IMR-90 (cell line): ENCODE measurements around the gene CD151. TPM values are rescaled to one million over a fixed set of nuclear protein-coding genes. Genes with fewer than 3 reads are reported as not detected.
A peak's percentile ranks its signal among the peaks of the same experiment; 100 is the strongest.

ENCODE experiments used
- ATAC-seq: fragments of 200-7000 bp; cut with Tn5 transposase; 2 replicates; pipeline ENCODE4 v1.9.1; 2020; ENCODE audit warnings: low read depth, mild to moderate bottlenecking, moderate library complexity
- BruUV-seq: library from RNA; stranded (reverse); fragments of 400-500 nt; replicated peaks from 2 replicates; lab custom pipeline; 2021; lab: Mats Ljungman, UMichigan
- CTCF ChIA-PET: fragments of 300-600 bp; formaldehyde crosslinking; extraction: SDS; loops from one replicate; lab custom pipeline; 2021; ENCODE audit warnings: antibody characterized with exemption; lab: Yijun Ruan, JAX
- POLR2A ChIA-PET: fragments of 300-600 bp; sonication (Branson Sonifier 250); formaldehyde crosslinking; loops from one replicate; lab custom pipeline; 2022; ENCODE audit warnings: antibody characterized with exemption; ENCODE audit not compliant: unreplicated experiment; lab: Charles Lee
- DNase-seq: peaks from one replicate; pipeline ENCODE4 v3.0.0; 2013
- H2AFZ ChIP-seq: replicated peaks from 2 replicates; pipeline ENCODE3; 2013; ENCODE audit warnings: low read length, mild to moderate bottlenecking; ENCODE audit not compliant: poor library complexity
- H2AK5ac ChIP-seq: 2 replicates; pipeline ENCODE4 v1.6.1; 2013; ENCODE audit warnings: low read depth, low read length, inconsistent platforms
- H2AK9ac ChIP-seq: replicated peaks from 2 replicates; pipeline ENCODE3; 2013; ENCODE audit warnings: mild to moderate bottlenecking, low read depth, low read length, moderate library complexity; ENCODE audit not compliant: poor library complexity
- H2BK120ac ChIP-seq: 2 replicates; pipeline ENCODE4 v1.6.1; 2013; ENCODE audit warnings: low read depth, low read length, inconsistent platforms
- H2BK15ac ChIP-seq: 3 replicates; pipeline ENCODE4 v1.6.1; 2013; ENCODE audit warnings: low read depth, low read length, inconsistent platforms
- H2BK20ac ChIP-seq: 2 replicates; pipeline ENCODE4 v1.6.1; 2013; ENCODE audit warnings: low read depth, mild to moderate bottlenecking, inconsistent platforms, low read length, moderate library complexity
- H2BK5ac ChIP-seq: 2 replicates; pipeline ENCODE4 v1.6.1; 2013; ENCODE audit warnings: mild to moderate bottlenecking, low read depth, low read length, inconsistent platforms; ENCODE audit not compliant: poor library complexity, severe bottlenecking
- H3K14ac ChIP-seq: replicated peaks from 2 replicates; pipeline ENCODE4 v1.6.1; 2013; ENCODE audit warnings: low read depth, low read length, inconsistent platforms
- H3K18ac ChIP-seq: 2 replicates; pipeline ENCODE4 v1.6.1; 2013; ENCODE audit warnings: low read depth, low read length, control low read depth
- H3K23ac ChIP-seq: 2 replicates; pipeline ENCODE4 v1.6.1; 2013; ENCODE audit warnings: low read depth, low read length, inconsistent platforms
- H3K27ac ChIP-seq: 2 replicates; pipeline ENCODE4 v1.5.1; 2013; ENCODE audit warnings: mild to moderate bottlenecking, control low read depth, low read length; ENCODE audit not compliant: insufficient read depth
- H3K27me3 ChIP-seq: 2 replicates; pipeline ENCODE4 v1.6.1; 2013; ENCODE audit warnings: low read length; ENCODE audit not compliant: control insufficient read depth, insufficient read depth
- H3K36me3 ChIP-seq: 2 replicates; pipeline ENCODE4 v1.6.1; 2013; ENCODE audit warnings: low read length, mixed read lengths; ENCODE audit not compliant: control insufficient read depth, insufficient read depth
- H3K4ac ChIP-seq: 2 replicates; pipeline ENCODE4 v1.6.1; 2013; ENCODE audit warnings: low read depth, low read length, inconsistent platforms
- H3K4me1 ChIP-seq: 2 replicates; pipeline ENCODE4 v1.6.1; 2013; ENCODE audit warnings: low read length, mixed read lengths; ENCODE audit not compliant: control insufficient read depth, insufficient read depth
- H3K4me2 ChIP-seq: 2 replicates; pipeline ENCODE4 v1.6.1; 2013; ENCODE audit warnings: low read depth, mild to moderate bottlenecking, control low read depth, low read length, moderate library complexity
- H3K4me3 ChIP-seq: 2 replicates; pipeline ENCODE4 v1.5.1; 2013; ENCODE audit warnings: low read depth, mild to moderate bottlenecking, control low read depth, low read length, moderate library complexity; ENCODE audit not compliant: insufficient read depth
- H3K56ac ChIP-seq: 2 replicates; pipeline ENCODE4 v1.6.1; 2013; ENCODE audit warnings: low read length, inconsistent platforms; ENCODE audit not compliant: insufficient read depth; ENCODE audit errors: extremely low read depth
- H3K79me1 ChIP-seq, 2 experiments: 2 replicates each; pipeline ENCODE4 v1.6.1; 2013; ENCODE audit warnings: low read length in 2 of 2, inconsistent platforms in 1 of 2, low read depth in 1 of 2
- H3K9ac ChIP-seq: 2 replicates; pipeline ENCODE4 v1.6.1; 2013; ENCODE audit warnings: low read depth, low read length, control low read depth
- H3K9me1 ChIP-seq: 2 replicates; pipeline ENCODE4 v1.6.1; 2013; ENCODE audit warnings: low read length, inconsistent platforms; ENCODE audit not compliant: insufficient read depth
- H3K9me3 ChIP-seq: 2 replicates; pipeline ENCODE4 v1.6.1; 2013; ENCODE audit warnings: low read length; ENCODE audit not compliant: control insufficient read depth, insufficient read depth
- H4K20me1 ChIP-seq: 2 replicates; pipeline ENCODE4 v1.6.1; 2013; ENCODE audit warnings: low read length, inconsistent platforms; ENCODE audit not compliant: insufficient read depth
- H4K5ac ChIP-seq: 2 replicates; pipeline ENCODE4 v1.6.1; 2013; ENCODE audit warnings: mild to moderate bottlenecking, low read depth, low read length, control low read depth
- H4K8ac ChIP-seq, 2 experiments: 2 replicates each; pipeline ENCODE4 v1.6.1; 2013; ENCODE audit warnings: low read depth in 2 of 2, low read length in 2 of 2, control low read depth in 1 of 2, inconsistent platforms in 1 of 2
- H4K91ac ChIP-seq: 2 replicates; pipeline ENCODE4 v1.6.1; 2013; ENCODE audit warnings: low read depth, low read length, inconsistent platforms; ENCODE audit not compliant: insufficient read depth
- BHLHE40 ChIP-seq: fragments of 150-350 bp; IDR thresholded peaks from 2 replicates; pipeline ENCODE4 v1.6.1; 2016; ENCODE audit warnings: mild to moderate bottlenecking, low read depth, low read length
- CEBPB ChIP-seq: IDR thresholded peaks from 2 replicates; pipeline ENCODE4 v1.6.1; 2012; ENCODE audit warnings: low read depth, low read length, improper control_type of control experiment
- CHD1 ChIP-seq: IDR thresholded peaks from 2 replicates; pipeline ENCODE4 v1.6.1; 2012; ENCODE audit warnings: low read depth, low read length, improper control_type of control experiment
- ELK1 ChIP-seq: fragments of 150-350 bp; IDR thresholded peaks from 2 replicates; pipeline ENCODE4 v1.6.1; 2016; ENCODE audit warnings: low read depth, mild to moderate bottlenecking, low read length, moderate library complexity, borderline replicate concordance
- FOS ChIP-seq: fragments of 150-350 bp; IDR thresholded peaks from 2 replicates; pipeline ENCODE4 v1.6.1; 2016; ENCODE audit warnings: low read depth, low read length
- MAFK ChIP-seq: IDR thresholded peaks from 2 replicates; pipeline ENCODE4 v1.6.1; 2012; ENCODE audit warnings: low read depth, low read length, improper control_type of control experiment
- MAZ ChIP-seq: IDR thresholded peaks from 2 replicates; pipeline ENCODE4 v1.6.1; 2012; ENCODE audit warnings: low read depth, mild to moderate bottlenecking, low read length, improper control_type of control experiment, moderate library complexity, borderline replicate concordance
- MXI1 ChIP-seq: IDR thresholded peaks from 2 replicates; pipeline ENCODE4 v1.6.1; 2012; ENCODE audit warnings: low read depth, mild to moderate bottlenecking, low read length, moderate library complexity, borderline replicate concordance
- NFE2L2 ChIP-seq: fragments of 150-350 bp; IDR thresholded peaks from 2 replicates; pipeline ENCODE4 v1.6.1; 2016; ENCODE audit warnings: low read depth, mild to moderate bottlenecking, low read length
- POLR2A ChIP-seq: IDR thresholded peaks from 2 replicates; pipeline ENCODE4 v1.6.1; 2012; ENCODE audit warnings: mild to moderate bottlenecking, low read depth, low read length
- RAD21 ChIP-seq: IDR thresholded peaks from 2 replicates; pipeline ENCODE4 v1.6.1; 2012; ENCODE audit warnings: low read length, improper control_type of control experiment
- RCOR1 ChIP-seq: IDR thresholded peaks from 2 replicates; pipeline ENCODE4 v1.6.1; 2012; ENCODE audit warnings: mild to moderate bottlenecking, low read length, improper control_type of control experiment; ENCODE audit not compliant: insufficient replicate concordance
- RFX5 ChIP-seq: IDR thresholded peaks from 2 replicates; pipeline ENCODE4 v1.8.0; 2012; ENCODE audit warnings: low read depth, mild to moderate bottlenecking, low read length, moderate library complexity
- SMC3 ChIP-seq: fragments of 150-350 bp; IDR thresholded peaks from 2 replicates; pipeline ENCODE4 v1.6.1; 2016; ENCODE audit warnings: low read depth, mild to moderate bottlenecking, antibody characterized with exemption, low read length, moderate library complexity
- USF2 ChIP-seq: fragments of 150-350 bp; IDR thresholded peaks from 2 replicates; pipeline ENCODE4 v1.6.1; 2017; ENCODE audit warnings: mild to moderate bottlenecking, antibody characterized with exemption, low read length, low read depth
- WGBS, 2 experiments: methylation state at CpG; one replicate each; pipeline versions ENCODE4 v1.1.5 to v1.1.7; 2013; ENCODE audit warnings: missing lambda C conversion rate in 2 of 2; ENCODE audit not compliant: insufficient read length in 1 of 2; ENCODE audit errors: extremely low coverage in 2 of 2; 5-methylcytosine and 5-hydroxymethylcytosine counted together
- dilution Hi-C: fragments of 300-500 bp; cut with HindIII; formaldehyde crosslinking; loops from one replicate; pipeline ENCODE4 v1.14.3; 2018; ENCODE audit warnings: low sequenced_read_pairs; ENCODE audit not compliant: unreplicated experiment
- in situ Hi-C: fragments of 300-500 bp; cut with MboI; formaldehyde crosslinking; loops from 3 replicates; pipeline ENCODE4 v1.14.3; 2019; ENCODE audit warnings: low sequenced_read_pairs, inconsistent platforms, mixed read lengths
- intact Hi-C: fragments of 100-400 bp; cut with micrococcal nuclease; formaldehyde crosslinking; loops from 2 replicates; pipeline ENCODE4 v1.10.0; 2022
- polyA plus RNA-seq, 3 experiments: library from polyadenylated mRNA; depleted of rRNA; stranded (reverse); fragments of >200 nt; gene quantifications; 2 replicates each; pipeline ENCODE4 v1.2.3, GENCODE V29; 2012; ENCODE audit warnings: low replicate concordance in 1 of 3
- total RNA-seq: library from RNA; depleted of rRNA; stranded (reverse); fragments of >200 nt; gene quantifications from 2 replicates; pipeline ENCODE4 v1.2.3, GENCODE V29; 2012
- TF ChIP-seq, protein P1 (sequence below): conservative IDR thresholded peaks from 2 replicates; pipeline ENCODE4 v1.5.1; 2012; ENCODE audit warnings: mild to moderate bottlenecking, low read depth, low read length, improper control_type of control experiment

CD151 gene
- total and polyA plus RNA-seq, 2 of the 4 experiments (the other 2 are of a cell fraction), result 1,150 to 1,267 TPM

DNA sequence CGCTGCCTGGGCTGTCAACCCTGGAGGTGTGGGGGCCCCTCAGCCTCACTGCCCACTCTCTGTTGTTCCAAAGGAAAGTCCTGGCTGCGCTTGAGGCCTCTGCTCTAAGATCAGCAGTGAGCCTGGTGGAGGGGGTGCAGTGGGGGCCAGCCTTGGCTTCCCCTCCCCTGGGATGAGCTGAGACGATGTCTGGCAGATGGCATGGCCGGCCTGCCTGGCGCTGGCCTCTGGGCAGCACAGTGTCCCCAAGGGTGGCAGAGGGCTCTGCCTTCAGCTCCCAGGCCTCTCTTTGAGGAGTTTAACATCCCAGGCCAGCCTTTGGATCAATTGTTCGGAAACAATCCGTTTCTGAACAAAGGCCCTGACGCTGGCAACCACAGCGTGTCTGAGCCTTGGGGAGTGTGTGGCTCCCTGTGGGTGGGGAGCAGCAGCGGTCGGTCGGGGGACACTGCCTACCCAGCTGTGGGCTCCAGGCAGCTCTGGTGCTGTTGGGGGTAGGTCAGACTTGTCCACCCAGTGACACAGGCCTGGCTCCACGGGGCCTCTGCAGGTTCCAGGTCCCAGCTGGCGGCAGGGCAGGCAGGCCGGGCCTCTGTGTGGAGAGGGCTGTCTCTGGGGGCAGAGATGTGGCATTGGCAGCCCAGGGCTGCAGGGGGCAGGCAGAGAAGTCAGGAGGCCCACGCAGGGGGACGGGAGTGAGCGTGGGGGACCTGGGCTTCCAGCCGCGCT is 22.0 kb downstream of the CD151 start:
- Histone ChIP-seq H2AK9ac (peak overlapping the region; percentile 42), H3K9me3 (no peaks in the 10 kb centered on the region), H3K79me1 (peaks cover 12 to 85% of the 10 kb centered on the region in 2 experiments), H3K4ac (no peak overlapping the region), H4K8ac (no peak overlapping the region), H3K18ac (no peak overlapping the region), H3K9me1 (no peaks in the 10 kb centered on the region), H4K5ac (no peak overlapping the region), H3K4me1 (peaks cover 15% of the 10 kb centered on the region), H2BK5ac (no peak overlapping the region), H2BK120ac (no peak overlapping the region), H4K20me1 (peaks cover 80% of the 10 kb centered on the region), H2AK5ac (no peak overlapping the region), H2BK20ac (no peak overlapping the region), H3K27ac (no peak overlapping the region), H3K23ac (no peak overlapping the region), H2BK15ac (no peak overlapping the region), H3K27me3 (no peaks in the 10 kb centered on the region), H3K4me3 (no peak overlapping the region), H3K4me2 (no peak overlapping the region), H3K9ac (no peak overlapping the region), H3K36me3 (peaks cover 20% of the 10 kb centered on the region), H3K14ac (no peak overlapping the region), H2AFZ (no peak overlapping the region), H3K56ac (no peak overlapping the region), H4K91ac (no peak overlapping the region)
- in situ Hi-C loops, result no loop called here
- CTCF ChIA-PET, result no interaction called here
- TF ChIP-seq CEBPB (no peak), MXI1 (no peak), USF2 (no peak), ELK1 (no peak), RAD21 (no peak), MAFK (no peak), RCOR1 (no peak), SMC3 (no peak), NFE2L2 (no peak), FOS (no peak), BHLHE40 (no peak), MAZ (no peak), RFX5 (no peak), CHD1 (no peak), POLR2A (no peak)
- TF ChIP-seq, protein P1, sequence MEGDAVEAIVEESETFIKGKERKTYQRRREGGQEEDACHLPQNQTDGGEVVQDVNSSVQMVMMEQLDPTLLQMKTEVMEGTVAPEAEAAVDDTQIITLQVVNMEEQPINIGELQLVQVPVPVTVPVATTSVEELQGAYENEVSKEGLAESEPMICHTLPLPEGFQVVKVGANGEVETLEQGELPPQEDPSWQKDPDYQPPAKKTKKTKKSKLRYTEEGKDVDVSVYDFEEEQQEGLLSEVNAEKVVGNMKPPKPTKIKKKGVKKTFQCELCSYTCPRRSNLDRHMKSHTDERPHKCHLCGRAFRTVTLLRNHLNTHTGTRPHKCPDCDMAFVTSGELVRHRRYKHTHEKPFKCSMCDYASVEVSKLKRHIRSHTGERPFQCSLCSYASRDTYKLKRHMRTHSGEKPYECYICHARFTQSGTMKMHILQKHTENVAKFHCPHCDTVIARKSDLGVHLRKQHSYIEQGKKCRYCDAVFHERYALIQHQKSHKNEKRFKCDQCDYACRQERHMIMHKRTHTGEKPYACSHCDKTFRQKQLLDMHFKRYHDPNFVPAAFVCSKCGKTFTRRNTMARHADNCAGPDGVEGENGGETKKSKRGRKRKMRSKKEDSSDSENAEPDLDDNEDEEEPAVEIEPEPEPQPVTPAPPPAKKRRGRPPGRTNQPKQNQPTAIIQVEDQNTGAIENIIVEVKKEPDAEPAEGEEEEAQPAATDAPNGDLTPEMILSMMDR, result no peak
- DNase-seq (no peak), ATAC-seq (no peak)
- BruUV-seq, result no TSS peak
- POLR2A ChIA-PET, result no interaction called here
- intact Hi-C loops, result no loop called here
- 78% methylated on average over 9 of the region's 20 CpGs; no CpG with 5 or more reads in 1 of the 2 experiments for WGBS, 2 experiments
- dilution Hi-C loops, result no loop called here
